Fibroblast of pulmonary artery (primary cell): ENCODE results near the gene DLGAP1.

Source experiments
- DNase-seq: peaks from one replicate; pipeline ENCODE4 v3.0.0-alpha.2; 2010; ENCODE audit warnings: low read depth
- H3K4me3 ChIP-seq: replicated peaks from 2 replicates; pipeline ENCODE4 v1.5.1; 2011; ENCODE audit warnings: low read depth, mild to moderate bottlenecking, control low read depth, low read length, moderate library complexity
- CTCF ChIP-seq: IDR thresholded peaks from 2 replicates; pipeline ENCODE4 v1.5.1; 2011; ENCODE audit warnings: mild to moderate bottlenecking, control low read depth, low read length, inconsistent platforms; ENCODE audit errors: missing control alignments

The DLGAP1 gene

GRCh38 chr18:4394700-4395099, 60.4 kb downstream of the DLGAP1 start:
- TF ChIP-seq CTCF: no peak
- H3K4me3 ChIP-seq: no peak overlapping the region
- DNase-seq: no peak

GRCh38 chr18:4391859-4392258, 63.2 kb downstream of the DLGAP1 start:
- no peak overlapping the region for H3K4me3 ChIP-seq
- TF ChIP-seq CTCF: no peak
- no peak for DNase-seq

- no peak for DNase-seq
- TF ChIP-seq CTCF: no peak
Observed at GRCh38 chr18:4385876-4386275, 69.2 kb downstream of the DLGAP1 start.

GRCh38 chr18:4384932-4385331, 70.2 kb downstream of the DLGAP1 start:
- no peak for DNase-seq
- H3K4me3 ChIP-seq: no peak overlapping the region
- TF ChIP-seq CTCF: no peak

More at GRCh38 chr18:4385876-4386275, 69.2 kb downstream of the DLGAP1 start:
- H3K4me3 ChIP-seq: no peak overlapping the region

GRCh38 chr18:4374564-4374963, 80.5 kb downstream of the DLGAP1 start:
- no peak overlapping the region for H3K4me3 ChIP-seq
- DNase-seq: no peak
- TF ChIP-seq CTCF: no peak

- H3K4me3 ChIP-seq: no peak overlapping the region
- no peak for TF ChIP-seq CTCF
- DNase-seq: no peak
Observed at GRCh38 chr18:4369705-4370104, 85.4 kb downstream of the DLGAP1 start.

- no peak for TF ChIP-seq CTCF
- no peak overlapping the region for H3K4me3 ChIP-seq
- no peak for DNase-seq
Observed at GRCh38 chr18:4360221-4360715, 94.8 kb downstream of the DLGAP1 start.
